Measurements from ENCODE around the gene SPNS3.
A peak's percentile ranks its signal among the peaks of the same experiment; 100 is the strongest.

Gene SPNS3

DNA sequence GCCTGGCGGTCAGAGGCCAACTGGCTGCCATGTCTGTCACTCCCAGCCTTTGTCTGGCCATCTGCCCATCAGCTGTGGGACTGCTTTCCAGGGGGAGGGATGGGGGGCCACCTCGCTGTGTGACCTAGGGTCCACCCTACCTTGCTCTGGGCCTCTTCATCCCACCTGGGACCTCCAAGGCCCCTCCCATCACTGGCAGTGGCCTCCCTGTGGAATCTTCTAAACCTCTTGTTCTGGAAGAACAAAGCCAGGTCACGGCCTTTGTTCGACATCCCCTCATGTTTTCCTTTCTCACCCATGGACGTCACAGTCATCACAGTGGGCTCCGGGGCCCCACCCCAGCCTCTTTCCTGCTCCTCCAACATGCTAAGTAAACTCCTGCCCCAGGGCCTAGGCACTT is 88.9 kb downstream of the SPNS3 start:
- no peak overlapping the region for H3K27ac ChIP-seq (ENCODE audit: low read depth, low read length)
- no peaks in the 10 kb centered on the region for H3K4me1 ChIP-seq (ENCODE audit: control insufficient read depth, insufficient read depth, low read length)
- no peaks in the 10 kb centered on the region for H3K36me3 ChIP-seq (ENCODE audit: control insufficient read depth, insufficient read depth, low read length)
- H3K9ac ChIP-seq (ENCODE audit: low read length) = no peak overlapping the region
- H3K27me3 ChIP-seq (ENCODE audit: control insufficient read depth, insufficient read depth, low read length) = no peaks in the 10 kb centered on the region
- no peak overlapping the region for H3K4me3 ChIP-seq (ENCODE audit: low read length)

- Histone ChIP-seq H3K27me3 (ENCODE audit: control insufficient read depth, insufficient read depth, low read length) (no peaks in the 10 kb centered on the region), H3K36me3 (ENCODE audit: control insufficient read depth, insufficient read depth, low read length) (no peaks in the 10 kb centered on the region), H3K9ac (ENCODE audit: low read length) (no peak overlapping the region), H3K4me3 (ENCODE audit: low read length) (no peak overlapping the region), H3K4me1 (ENCODE audit: control insufficient read depth, insufficient read depth, low read length) (no peaks in the 10 kb centered on the region), H3K27ac (ENCODE audit: low read depth, low read length) (no peak overlapping the region)
These were observed 90.2 kb downstream of the SPNS3 start for GRCh38 chr17:4523946-4524345.

DNA sequence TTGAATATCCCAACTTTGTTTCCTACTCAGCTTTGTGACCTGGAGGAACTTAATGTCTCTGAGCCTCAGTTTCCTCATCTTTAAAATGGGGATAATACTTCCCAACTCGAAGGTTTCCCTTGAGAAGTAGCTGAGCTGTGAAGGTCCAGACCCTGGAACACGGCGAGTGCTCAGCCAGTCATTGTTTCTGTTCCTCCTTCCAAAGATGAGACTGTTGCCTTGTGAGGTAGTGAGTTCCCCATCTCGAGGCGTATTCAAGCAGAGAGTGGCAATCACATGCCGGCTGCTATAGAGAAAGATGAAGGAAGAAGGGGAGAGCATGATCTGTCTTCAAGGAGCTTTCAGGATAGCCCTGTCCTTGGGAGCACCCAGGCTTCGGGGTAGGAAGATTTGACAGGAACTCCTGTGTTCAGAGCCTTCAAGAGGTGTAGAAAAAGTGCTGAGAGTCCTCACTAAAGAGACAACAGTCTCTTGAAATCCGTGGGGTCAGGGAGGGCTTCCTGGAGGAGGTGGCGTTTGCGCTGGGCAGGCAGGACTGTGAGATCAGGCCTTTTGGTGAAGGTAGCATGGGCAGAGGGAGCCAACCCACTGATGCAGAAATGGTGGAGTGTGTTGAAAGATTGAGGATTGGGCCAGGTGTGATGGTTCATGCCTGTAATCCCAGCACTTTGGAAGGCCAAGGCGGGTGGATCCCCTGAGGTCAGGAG is 92.1 kb downstream of the SPNS3 start:
- H3K4me1 ChIP-seq (ENCODE audit: control insufficient read depth, insufficient read depth, low read length) = no peaks in the 10 kb centered on the region
- H3K27ac ChIP-seq (ENCODE audit: low read depth, low read length) = no peak overlapping the region
- no peaks in the 10 kb centered on the region for H3K36me3 ChIP-seq (ENCODE audit: control insufficient read depth, insufficient read depth, low read length)
- H3K27me3 ChIP-seq (ENCODE audit: control insufficient read depth, insufficient read depth, low read length) = no peaks in the 10 kb centered on the region
- no peak overlapping the region for H3K4me3 ChIP-seq (ENCODE audit: low read length)
- no peak overlapping the region for H3K9ac ChIP-seq (ENCODE audit: low read length)

DNA sequence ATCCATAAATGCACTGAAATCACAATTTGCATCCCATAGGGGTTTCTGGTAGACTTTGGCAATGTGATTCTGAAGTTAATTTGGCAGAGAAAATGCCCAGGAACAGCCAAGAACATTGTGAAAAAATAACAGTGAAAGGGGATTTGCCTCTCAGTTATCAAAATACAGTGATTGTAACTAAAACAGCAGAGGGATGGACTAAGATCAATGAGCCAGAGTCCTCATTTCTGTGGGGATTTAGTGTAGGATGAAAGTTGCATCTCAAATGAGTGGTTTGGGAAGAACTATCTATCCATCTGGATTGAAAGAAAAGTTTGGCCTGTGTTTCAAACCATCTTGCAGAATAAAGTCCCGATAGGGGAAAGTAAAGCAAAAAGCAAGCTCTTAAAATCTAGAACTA is 93.4 kb downstream of the SPNS3 start:
- Histone ChIP-seq H3K27ac (ENCODE audit: low read depth, low read length) (no peak overlapping the region), H3K36me3 (ENCODE audit: control insufficient read depth, insufficient read depth, low read length) (no peaks in the 10 kb centered on the region), H3K27me3 (ENCODE audit: control insufficient read depth, insufficient read depth, low read length) (no peaks in the 10 kb centered on the region), H3K9ac (ENCODE audit: low read length) (no peak overlapping the region), H3K4me1 (ENCODE audit: control insufficient read depth, insufficient read depth, low read length) (no peaks in the 10 kb centered on the region), H3K4me3 (ENCODE audit: low read length) (no peak overlapping the region)

DNA sequence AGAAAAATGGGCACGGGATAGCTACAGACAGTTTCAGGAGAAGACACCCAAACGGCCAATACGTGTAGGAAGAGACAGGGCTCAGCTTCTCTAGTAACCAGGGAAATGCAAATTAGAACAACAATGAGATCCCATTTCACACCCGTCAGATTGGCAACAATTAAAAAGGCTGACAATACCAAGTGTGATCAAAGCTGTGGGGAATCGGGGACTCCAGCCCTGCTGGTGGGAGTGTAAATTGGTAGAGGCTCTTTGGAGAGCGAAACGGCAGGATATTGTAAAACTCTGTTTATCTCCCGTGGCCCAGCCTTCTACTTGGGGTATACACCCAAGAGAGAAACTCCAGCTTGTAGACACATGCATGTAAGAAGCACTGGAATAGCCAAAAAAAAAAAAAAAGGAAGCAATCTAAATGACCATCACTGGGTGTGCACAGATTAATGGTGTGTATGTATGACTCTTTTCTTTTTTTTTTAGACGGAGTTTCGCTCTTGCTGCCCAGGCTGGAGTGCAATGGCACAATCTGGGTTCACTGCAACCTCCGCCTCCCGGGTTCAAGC is 93.9 kb downstream of the SPNS3 start:
- no peaks in the 10 kb centered on the region for H3K36me3 ChIP-seq (ENCODE audit: control insufficient read depth, insufficient read depth, low read length)
- H3K4me3 ChIP-seq (ENCODE audit: low read length) = no peak overlapping the region
- no peaks in the 10 kb centered on the region for H3K4me1 ChIP-seq (ENCODE audit: control insufficient read depth, insufficient read depth, low read length)
- no peaks in the 10 kb centered on the region for H3K27me3 ChIP-seq (ENCODE audit: control insufficient read depth, insufficient read depth, low read length)
- no peak overlapping the region for H3K9ac ChIP-seq (ENCODE audit: low read length)
- H3K27ac ChIP-seq (ENCODE audit: low read depth, low read length) = no peak overlapping the region

- Histone ChIP-seq H3K36me3 (ENCODE audit: control insufficient read depth, insufficient read depth, low read length) (no peaks in the 10 kb centered on the region), H3K27me3 (ENCODE audit: control insufficient read depth, insufficient read depth, low read length) (no peaks in the 10 kb centered on the region), H3K4me3 (ENCODE audit: low read length) (no peak overlapping the region), H3K9ac (ENCODE audit: low read length) (no peak overlapping the region), H3K4me1 (ENCODE audit: control insufficient read depth, insufficient read depth, low read length) (no peaks in the 10 kb centered on the region), H3K27ac (ENCODE audit: low read depth, low read length) (no peak overlapping the region)
These were observed 95.9 kb downstream of the SPNS3 start for GRCh38 chr17:4529533-4530152.

- no peaks in the 10 kb centered on the region for H3K36me3 ChIP-seq (ENCODE audit: control insufficient read depth, insufficient read depth, low read length)
- H3K9ac ChIP-seq (ENCODE audit: low read length) = no peak overlapping the region
- no peaks in the 10 kb centered on the region for H3K27me3 ChIP-seq (ENCODE audit: control insufficient read depth, insufficient read depth, low read length)
- no peak overlapping the region for H3K4me3 ChIP-seq (ENCODE audit: low read length)
- no peak overlapping the region for H3K27ac ChIP-seq (ENCODE audit: low read depth, low read length)
- H3K4me1 ChIP-seq (ENCODE audit: control insufficient read depth, insufficient read depth, low read length) = no peaks in the 10 kb centered on the region
These were observed 97.3 kb downstream of the SPNS3 start for GRCh38 chr17:4530799-4531730.

DNA sequence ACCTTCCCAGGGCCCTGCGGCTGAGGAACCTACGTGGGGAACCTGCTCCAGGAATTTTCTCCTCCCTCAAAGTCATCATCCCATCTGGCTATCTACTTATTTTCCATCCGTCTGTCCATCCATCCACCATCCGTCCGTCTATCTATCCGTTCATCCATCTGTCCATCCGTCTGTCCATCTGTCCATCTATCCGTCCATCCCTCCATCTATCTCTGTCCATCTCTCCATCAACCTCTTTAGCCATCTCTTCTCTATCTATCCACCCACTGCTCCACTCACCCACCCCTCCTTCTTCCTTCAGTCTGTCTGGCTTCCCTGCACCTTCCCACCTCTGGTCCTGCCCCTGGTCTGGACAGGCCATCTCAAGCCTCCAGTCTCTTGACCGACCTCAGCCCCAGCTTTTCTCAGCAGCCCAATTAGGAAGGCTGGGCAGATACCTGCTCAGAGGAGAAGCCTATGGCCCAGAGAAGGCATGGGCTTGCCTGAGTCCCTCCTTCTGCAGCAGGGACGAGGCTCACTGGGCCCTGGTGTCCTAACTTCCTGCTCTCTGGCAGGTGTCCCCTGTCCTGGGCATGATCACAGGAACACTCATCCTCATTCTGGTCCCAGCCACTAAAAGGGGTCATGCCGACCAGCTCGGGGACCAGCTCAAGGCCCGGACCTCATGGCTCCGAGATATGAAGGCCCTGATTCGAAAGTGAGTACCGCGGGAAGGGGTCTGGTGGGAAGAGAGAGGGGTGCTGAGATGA is 98.4 kb downstream of the SPNS3 start:
- no peak overlapping the region for H3K27ac ChIP-seq (ENCODE audit: low read depth, low read length)

DNA sequence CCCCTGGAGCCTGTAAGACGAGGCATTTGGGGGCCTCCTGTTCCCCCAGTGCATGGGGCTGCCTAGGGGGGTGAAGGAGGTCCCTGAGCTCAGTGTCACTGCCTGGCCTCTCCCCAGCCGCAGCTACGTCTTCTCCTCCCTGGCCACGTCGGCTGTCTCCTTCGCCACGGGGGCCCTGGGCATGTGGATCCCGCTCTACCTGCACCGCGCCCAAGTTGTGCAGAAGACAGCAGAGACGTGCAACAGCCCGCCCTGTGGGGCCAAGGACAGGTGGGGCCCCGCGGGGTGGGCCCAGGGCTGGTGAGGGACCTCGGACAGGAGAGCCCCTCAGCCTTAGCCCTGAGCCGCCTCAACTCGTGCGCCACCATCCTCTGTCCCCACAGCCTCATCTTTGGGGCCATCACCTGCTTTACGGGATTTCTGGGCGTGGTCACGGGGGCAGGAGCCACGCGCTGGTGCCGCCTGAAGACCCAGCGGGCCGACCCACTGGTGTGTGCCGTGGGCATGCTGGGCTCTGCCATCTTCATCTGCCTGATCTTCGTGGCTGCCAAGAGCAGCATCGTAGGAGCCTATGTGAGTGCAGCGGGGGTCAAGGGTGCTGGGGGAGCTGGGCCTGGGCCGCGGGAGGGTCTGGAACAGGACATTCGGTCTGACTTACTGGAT is 99.3 kb downstream of the SPNS3 start:
- H3K4me3 ChIP-seq (ENCODE audit: low read length) = no peak overlapping the region
- no peaks in the 10 kb centered on the region for H3K27me3 ChIP-seq (ENCODE audit: control insufficient read depth, insufficient read depth, low read length)
- no peaks in the 10 kb centered on the region for H3K36me3 ChIP-seq (ENCODE audit: control insufficient read depth, insufficient read depth, low read length)
- no peaks in the 10 kb centered on the region for H3K4me1 ChIP-seq (ENCODE audit: control insufficient read depth, insufficient read depth, low read length)
- no peak overlapping the region for H3K9ac ChIP-seq (ENCODE audit: low read length)
- H3K27ac ChIP-seq (ENCODE audit: low read depth, low read length) = no peak overlapping the region

More for the DNA sequence above, 98.4 kb downstream of the SPNS3 start:
- Histone ChIP-seq H3K27me3 (ENCODE audit: control insufficient read depth, insufficient read depth, low read length) (no peaks in the 10 kb centered on the region), H3K4me3 (ENCODE audit: low read length) (no peak overlapping the region), H3K4me1 (ENCODE audit: control insufficient read depth, insufficient read depth, low read length) (no peaks in the 10 kb centered on the region), H3K9ac (ENCODE audit: low read length) (no peak overlapping the region), H3K36me3 (ENCODE audit: control insufficient read depth, insufficient read depth, low read length) (no peaks in the 10 kb centered on the region)

GRCh38 chr17:4533523-4534504 is 100.1 kb downstream of the SPNS3 start:
- Histone ChIP-seq H3K9ac (ENCODE audit: low read length) (no peak overlapping the region), H3K36me3 (ENCODE audit: control insufficient read depth, insufficient read depth, low read length) (no peaks in the 10 kb centered on the region), H3K4me1 (ENCODE audit: control insufficient read depth, insufficient read depth, low read length) (no peaks in the 10 kb centered on the region)

DNA sequence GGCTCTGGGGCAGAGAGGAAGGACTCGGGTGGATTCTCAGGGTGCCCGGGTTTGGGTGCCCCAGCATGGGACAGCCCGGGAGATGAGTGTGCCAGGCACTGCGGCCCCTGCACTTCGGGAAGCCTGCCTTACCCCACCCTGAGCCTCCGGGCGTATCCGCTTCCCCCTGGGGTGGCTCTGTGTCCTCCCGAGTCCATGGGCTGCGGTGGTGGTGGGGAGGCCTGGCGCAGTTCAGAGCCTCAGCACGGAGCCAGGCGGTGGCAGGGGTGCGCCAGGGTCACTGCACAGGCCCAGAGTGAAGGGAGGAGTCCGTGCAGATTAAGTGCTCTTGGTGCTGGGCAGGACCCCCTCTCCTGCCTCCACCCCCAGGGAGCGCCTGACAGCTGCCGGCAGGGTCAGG is 100.8 kb downstream of the SPNS3 start:
- no peak overlapping the region for H3K9ac ChIP-seq (ENCODE audit: low read length)
- H3K4me1 ChIP-seq (ENCODE audit: control insufficient read depth, insufficient read depth, low read length) = no peaks in the 10 kb centered on the region
- no peaks in the 10 kb centered on the region for H3K27me3 ChIP-seq (ENCODE audit: control insufficient read depth, insufficient read depth, low read length)
- peak overlapping the region; percentile 23 for H3K27ac ChIP-seq (ENCODE audit: low read depth, low read length)
- no peaks in the 10 kb centered on the region for H3K36me3 ChIP-seq (ENCODE audit: control insufficient read depth, insufficient read depth, low read length)
- H3K4me3 ChIP-seq (ENCODE audit: low read length) = no peak overlapping the region

More at GRCh38 chr17:4533523-4534504, 100.1 kb downstream of the SPNS3 start:
- Histone ChIP-seq H3K27me3 (ENCODE audit: control insufficient read depth, insufficient read depth, low read length) (no peaks in the 10 kb centered on the region), H3K27ac (ENCODE audit: low read depth, low read length) (peak overlapping the region; percentile 23), H3K4me3 (ENCODE audit: low read length) (no peak overlapping the region)
